DND-41 (cell line): ENCODE results near the gene ZFP57.
A peak's percentile ranks its signal among the peaks of the same experiment; 100 is the strongest.

ENCODE experiments used
- ATAC-seq: fragments of 200-7000 bp; cut with Tn5 transposase; 3 replicates; pipeline ENCODE4 v1.9.1; 2021; ENCODE audit warnings: low read depth; ENCODE audit not compliant: insufficient read depth
- DNase-seq: peaks from one replicate; pipeline ENCODE4 v3.0.0-alpha.2; 2020
- H2AFZ ChIP-seq: 2 replicates; pipeline ENCODE4 v1.6.0; 2012; ENCODE audit warnings: low read depth, low read length
- H3K27ac ChIP-seq: 2 replicates; pipeline ENCODE4 v1.5.1; 2012; ENCODE audit warnings: low read length, inconsistent platforms
- H3K27me3 ChIP-seq: fragments of 200-600 bp; sonication (generic); 2 replicates; pipeline ENCODE4 v1.6.0; 2012; ENCODE audit warnings: low read length, mild to moderate bottlenecking, inconsistent platforms; ENCODE audit not compliant: insufficient read depth, poor library complexity
- H3K36me3 ChIP-seq: 2 replicates; pipeline ENCODE4 v1.5.1; 2012; ENCODE audit warnings: low read length, inconsistent platforms; ENCODE audit not compliant: insufficient read depth
- H3K4me1 ChIP-seq: 2 replicates; pipeline ENCODE4 v1.5.1; 2012; ENCODE audit warnings: mild to moderate bottlenecking, low read length; ENCODE audit not compliant: insufficient read depth
- H3K4me2 ChIP-seq: 2 replicates; pipeline ENCODE4 v1.6.0; 2012; ENCODE audit warnings: mild to moderate bottlenecking, moderate library complexity, low read length, inconsistent platforms; ENCODE audit not compliant: insufficient read depth
- H3K4me3 ChIP-seq, 2 experiments: fragments of 200-600 bp in 1 of 2; shearing (Covaris generic) in 1 of 2; 2 replicates each; pipeline ENCODE4 v1.5.1; 2012 to 2016; ENCODE audit warnings: inconsistent platforms in 2 of 2, low read length in 2 of 2, mild to moderate bottlenecking in 2 of 2, low read depth in 1 of 2, moderate library complexity in 1 of 2
- H3K79me2 ChIP-seq: 2 replicates; pipeline ENCODE4 v1.6.0; 2012; ENCODE audit warnings: low read length, inconsistent platforms; ENCODE audit not compliant: insufficient read depth
- H3K9ac ChIP-seq: 2 replicates; pipeline ENCODE4 v1.6.0; 2012; ENCODE audit warnings: low read depth, mild to moderate bottlenecking, inconsistent platforms, low read length, moderate library complexity
- H3K9me3 ChIP-seq: 2 replicates; pipeline ENCODE4 v1.5.1; 2012; ENCODE audit warnings: low read length, moderate library complexity, mild to moderate bottlenecking, inconsistent platforms; ENCODE audit not compliant: insufficient read depth, severe bottlenecking
- H4K20me1 ChIP-seq: 2 replicates; pipeline ENCODE4 v1.6.0; 2012; ENCODE audit warnings: low read length; ENCODE audit not compliant: insufficient read depth
- CTCF ChIP-seq: IDR thresholded peaks from 2 replicates; pipeline ENCODE4 v1.5.1; 2012; ENCODE audit warnings: borderline replicate concordance, low read length, moderate library complexity, mild to moderate bottlenecking; ENCODE audit not compliant: poor library complexity, severe bottlenecking; ENCODE audit errors: extremely low read depth
- EZH2 ChIP-seq: IDR thresholded peaks from 3 replicates; pipeline ENCODE4 v1.6.1; 2012; ENCODE audit warnings: borderline replicate concordance, low read depth, mild to moderate bottlenecking, moderate library complexity, low read length, inconsistent platforms; ENCODE audit not compliant: severe bottlenecking

The ZFP57 gene

DNA sequence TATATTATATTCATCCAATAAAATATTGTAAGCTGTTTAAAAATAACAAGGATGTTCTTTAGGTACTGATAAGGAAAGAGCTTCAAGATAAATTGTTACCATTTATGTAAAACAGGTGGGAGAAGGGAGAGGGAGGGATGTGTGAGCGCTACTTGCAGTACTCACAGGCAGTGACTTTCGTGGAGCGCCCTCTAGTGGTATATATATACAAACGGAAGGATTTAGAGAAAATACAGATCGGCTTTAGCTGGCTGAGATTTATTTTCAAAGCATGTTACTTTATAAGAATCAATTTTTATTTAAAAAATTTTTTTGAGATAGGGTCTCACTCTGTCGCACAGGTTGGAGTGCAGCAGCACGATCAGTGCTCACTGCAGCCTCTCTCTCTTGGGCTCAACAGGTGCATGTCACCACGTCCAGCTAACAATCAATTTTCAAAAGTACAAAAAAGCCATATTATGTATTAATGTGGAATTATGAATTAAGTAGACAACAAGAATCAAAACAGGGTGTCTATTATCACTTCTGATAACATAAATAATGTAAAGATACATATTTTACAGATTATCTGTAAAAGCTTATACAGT lies 27.4 kb downstream of the ZFP57 start:
- no peak overlapping the region for H3K27ac ChIP-seq
- no peaks in the 10 kb centered on the region; the same call in 1 of the 2 replicates for H4K20me1 ChIP-seq
- H2AFZ ChIP-seq = no peak overlapping the region
- H3K4me3 ChIP-seq = no peak overlapping the region
- no peaks in the 10 kb centered on the region for H3K9me3 ChIP-seq
- TF ChIP-seq EZH2 (no peak), CTCF (peak; percentile 76)
- peaks cover 15% of the 10 kb centered on the region for H3K4me1 ChIP-seq
- DNase-seq = peak; percentile 46
- no peak overlapping the region for H3K9ac ChIP-seq
- H3K36me3 ChIP-seq = no peaks in the 10 kb centered on the region
- H3K27me3 ChIP-seq = peaks cover 10% of the 10 kb centered on the region
- no peak overlapping the region for H3K4me2 ChIP-seq
- no peaks in the 10 kb centered on the region for H3K79me2 ChIP-seq
- peak; percentile 32; the same call in 1 of the 3 replicates for ATAC-seq

- H4K20me1 ChIP-seq = no peaks in the 10 kb centered on the region; the same call in 1 of the 2 replicates
- H3K79me2 ChIP-seq = no peaks in the 10 kb centered on the region
- H3K27me3 ChIP-seq = peaks cover 10% of the 10 kb centered on the region
- no peak overlapping the region for H2AFZ ChIP-seq
- no peak overlapping the region for H3K27ac ChIP-seq
- no peak overlapping the region for H3K4me3 ChIP-seq
- no peak overlapping the region for H3K9ac ChIP-seq
- no peak for TF ChIP-seq EZH2
- TF ChIP-seq CTCF = no peak
- no peak for ATAC-seq
- H3K4me2 ChIP-seq = no peak overlapping the region
- H3K4me1 ChIP-seq = peaks cover 15% of the 10 kb centered on the region
- no peak for DNase-seq
- no peaks in the 10 kb centered on the region for H3K9me3 ChIP-seq
- H3K36me3 ChIP-seq = no peaks in the 10 kb centered on the region
Observed at GRCh38 chr6:29652198-29652584, 28.8 kb downstream of the ZFP57 start.

DNA sequence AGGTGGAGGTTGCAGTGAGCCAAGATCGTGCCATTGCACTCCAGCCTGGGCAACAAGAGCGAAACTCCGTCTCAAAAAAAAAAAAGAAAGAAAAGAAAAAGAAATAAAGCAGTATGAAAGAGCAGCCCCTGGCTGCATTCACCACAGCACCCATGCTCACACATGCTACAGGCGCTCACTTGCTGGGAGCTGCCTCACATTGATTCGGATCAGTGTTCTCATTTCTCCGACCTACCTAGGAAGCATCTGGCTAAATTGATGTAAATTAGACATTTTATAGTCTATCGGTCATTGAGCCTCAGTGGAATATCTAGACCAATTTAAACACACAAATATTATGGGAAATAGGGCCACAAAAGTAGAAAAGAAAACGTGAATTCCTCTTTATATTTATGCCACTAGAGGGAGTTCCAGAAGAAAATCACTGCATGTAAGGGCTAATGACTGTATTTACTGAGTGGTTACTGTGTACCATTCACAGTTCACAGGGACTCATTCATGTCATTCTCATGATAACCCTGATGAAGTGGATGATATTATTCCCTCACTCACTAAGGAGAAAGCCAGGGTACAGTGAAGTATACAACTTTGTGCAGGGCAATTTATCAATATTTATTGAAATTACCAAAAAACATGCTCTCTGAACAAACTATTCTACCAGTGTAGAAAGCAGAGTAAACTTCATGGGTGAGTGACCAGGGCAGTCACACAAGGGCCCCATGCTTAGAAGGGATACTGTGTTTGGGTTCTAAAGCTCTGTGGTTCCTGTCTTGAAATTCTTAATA lies 29.3 kb downstream of the ZFP57 start:
- peaks cover 15% of the 10 kb centered on the region for H3K4me1 ChIP-seq
- H3K27ac ChIP-seq = no peak overlapping the region
- TF ChIP-seq CTCF = peak; percentile 72
- TF ChIP-seq EZH2 = no peak
- no peak overlapping the region for H3K4me3 ChIP-seq
- no peak overlapping the region for H3K9ac ChIP-seq
- H3K4me2 ChIP-seq = no peak overlapping the region
- no peak overlapping the region for H2AFZ ChIP-seq
- no peaks in the 10 kb centered on the region; the same call in 1 of the 2 replicates for H4K20me1 ChIP-seq
- no peaks in the 10 kb centered on the region for H3K9me3 ChIP-seq
- H3K79me2 ChIP-seq = no peaks in the 10 kb centered on the region
- ATAC-seq (no peak), DNase-seq (no peak)
- H3K36me3 ChIP-seq = no peaks in the 10 kb centered on the region
- peaks cover 5% of the 10 kb centered on the region for H3K27me3 ChIP-seq
